ENCODE measurements around the gene SAT2.

GRCh38 chr17:7589891-7590691 lies 37.5 kb downstream of the SAT2 start, which contains the start of gene SOX15:
- TF ChIP-seq PATZ1 (CRISPR knock-in tag; IDR thresholded peaks at IDR 0.05; ENCODE audit: borderline replicate concordance) (no peak), ZNF565 (CRISPR knock-in tag; conservative IDR thresholded peaks at IDR 0.05; ENCODE audit: low read depth) (no peak), ZFP30 (CRISPR knock-in tag; IDR thresholded peaks at IDR 0.05) (no peak), CSDC2 (CRISPR knock-in tag; IDR thresholded peaks at IDR 0.05) (no peak), ZNF8 (CRISPR knock-in tag; IDR thresholded peaks at IDR 0.05) (no peak), RARB (CRISPR knock-in tag; IDR thresholded peaks at IDR 0.05) (no peak), ARNTL (CRISPR knock-in tag; IDR thresholded peaks at IDR 0.05; ENCODE audit: borderline replicate concordance, low read depth) (no peak), ISL1 (CRISPR knock-in tag; IDR thresholded peaks at IDR 0.05) (no peak), ZFP3 (CRISPR knock-in tag; IDR thresholded peaks at IDR 0.05) (no peak), CREB5 (CRISPR knock-in tag; IDR thresholded peaks at IDR 0.05; ENCODE audit: low read depth) (no peak), TCF4 (CRISPR knock-in tag; IDR thresholded peaks at IDR 0.05; ENCODE audit: borderline replicate concordance) (no peak), SNAI2 (CRISPR knock-in tag; IDR thresholded peaks at IDR 0.05) (no peak)
- TF ChIP-seq, protein P1, sequence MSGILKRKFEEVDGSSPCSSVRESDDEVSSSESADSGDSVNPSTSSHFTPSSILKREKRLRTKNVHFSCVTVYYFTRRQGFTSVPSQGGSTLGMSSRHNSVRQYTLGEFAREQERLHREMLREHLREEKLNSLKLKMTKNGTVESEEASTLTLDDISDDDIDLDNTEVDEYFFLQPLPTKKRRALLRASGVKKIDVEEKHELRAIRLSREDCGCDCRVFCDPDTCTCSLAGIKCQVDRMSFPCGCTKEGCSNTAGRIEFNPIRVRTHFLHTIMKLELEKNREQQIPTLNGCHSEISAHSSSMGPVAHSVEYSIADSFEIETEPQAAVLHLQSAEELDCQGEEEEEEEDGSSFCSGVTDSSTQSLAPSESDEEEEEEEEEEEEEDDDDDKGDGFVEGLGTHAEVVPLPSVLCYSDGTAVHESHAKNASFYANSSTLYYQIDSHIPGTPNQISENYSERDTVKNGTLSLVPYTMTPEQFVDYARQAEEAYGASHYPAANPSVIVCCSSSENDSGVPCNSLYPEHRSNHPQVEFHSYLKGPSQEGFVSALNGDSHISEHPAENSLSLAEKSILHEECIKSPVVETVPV (CRISPR knock-in tag; IDR thresholded peaks at IDR 0.05) = no peak
